Measurements from ENCODE around the gene HMGN3. TPM values are rescaled to one million over a fixed set of nuclear protein-coding genes. Genes with fewer than 3 reads are reported as not detected.
A peak's percentile ranks its signal among the peaks of the same experiment; 100 is the strongest.

The HMGN3 gene
- total RNA-seq, 4 donors from 2014 or later, result 70.2 to 101 (median 87.7) TPM

GRCh38 chr6:79232696-79233462 is 1.6 kb downstream of the HMGN3 start:
- Histone ChIP-seq H3K4me1 (peaks cover 7 to 12% of the 10 kb centered on the region in 2 donors), H3K4me3 (replicated peaks in 1 of 3) (peak overlapping the region in 2 of 3 donors; percentile 63 to 89), H3K27ac (peak overlapping the region; percentile 67 to 87 (median 86)), H3K27me3 (no peaks in the 10 kb centered on the region), H3K9me3 (no peaks in the 10 kb centered on the region), H3K36me3 (no peaks in the 10 kb centered on the region)
- 88 to 91% methylated on average over 6 of the region's 6 CpGs for WGBS, 2 donors
- no peak for DNase-seq
- intact Hi-C loops (cut with DNase I), result loop anchor here (10.0 kb wide), 2 partner anchors 148 to 302 kb away; partner anchors contain the start of gene LCA5
- TF ChIP-seq CTCF (IDR thresholded peaks at IDR 0.05), result no peak
- no peak for TF ChIP-seq POLR2A (IDR thresholded peaks at IDR 0.05)

- TF ChIP-seq CTCF (IDR thresholded peaks at IDR 0.05), result no peak
- TF ChIP-seq POLR2A (IDR thresholded peaks at IDR 0.05), result no peak
- no peaks in the 10 kb centered on the region for H3K9me3 ChIP-seq
- H3K4me1 ChIP-seq, result peaks cover 7 to 12% of the 10 kb centered on the region in 2 donors
- intact Hi-C loops (cut with DNase I), result loop anchor here (10.0 kb wide), 2 partner anchors 147 to 303 kb away; partner anchors contain the start of gene LCA5
- H3K4me3 ChIP-seq (replicated peaks in 1 of 3), result no peak overlapping the region
- DNase-seq, result no peak
- no peak overlapping the region for H3K27ac ChIP-seq
- H3K36me3 ChIP-seq, result no peaks in the 10 kb centered on the region
- H3K27me3 ChIP-seq, result no peaks in the 10 kb centered on the region
These were observed 2.8 kb downstream of the HMGN3 start for GRCh38 chr6:79231666-79232065.

GRCh38 chr6:79231101-79231500 is 3.4 kb downstream of the HMGN3 start:
- H3K27ac ChIP-seq, result peak overlapping the region in 1 of 3 donors; percentile 2
- no peak for DNase-seq
- no peaks in the 10 kb centered on the region for H3K9me3 ChIP-seq
- 82 to 83% methylated on average over 4 of the region's 4 CpGs for WGBS, 2 donors
- intact Hi-C loops (cut with DNase I), result loop anchor here (10.0 kb wide), 2 partner anchors 146 to 304 kb away; partner anchors contain the start of gene LCA5
- H3K4me1 ChIP-seq, result peaks cover 7 to 12% of the 10 kb centered on the region in 2 donors
- H3K36me3 ChIP-seq, result no peaks in the 10 kb centered on the region
- H3K4me3 ChIP-seq (replicated peaks in 1 of 3), result no peak overlapping the region
- H3K27me3 ChIP-seq, result no peaks in the 10 kb centered on the region
- TF ChIP-seq CTCF (IDR thresholded peaks at IDR 0.05) (no peak), POLR2A (IDR thresholded peaks at IDR 0.05) (no peak)

- H3K27ac ChIP-seq, result no peak overlapping the region
- intact Hi-C loops (cut with DNase I), result loop anchor here (10.0 kb wide), 2 partner anchors 145 to 305 kb away; partner anchors contain the start of gene LCA5
- no peaks in the 10 kb centered on the region for H3K27me3 ChIP-seq
- no peak for DNase-seq
- no peaks in the 10 kb centered on the region for H3K9me3 ChIP-seq
- WGBS, 2 donors, result 83 to 86% methylated on average over 2 of the region's 2 CpGs
- no peak overlapping the region for H3K4me3 ChIP-seq (replicated peaks in 1 of 3)
- no peaks in the 10 kb centered on the region for H3K36me3 ChIP-seq
- no peak for TF ChIP-seq POLR2A (IDR thresholded peaks at IDR 0.05)
- TF ChIP-seq CTCF (IDR thresholded peaks at IDR 0.05), result no peak
- peaks cover 7 to 12% of the 10 kb centered on the region in 2 donors for H3K4me1 ChIP-seq
These were observed 4.3 kb downstream of the HMGN3 start for GRCh38 chr6:79230149-79230548.

GRCh38 chr6:79227445-79227844 is 7.0 kb downstream of the HMGN3 start:
- H3K4me3 ChIP-seq (replicated peaks in 1 of 3), result no peak overlapping the region
- intact Hi-C loops (cut with DNase I), result no loop called here
- no peak overlapping the region for H3K27ac ChIP-seq
- WGBS, 2 donors, result 93 to 95% methylated on average over 1 of the region's 1 CpG
- H3K27me3 ChIP-seq, result no peaks in the 10 kb centered on the region
- DNase-seq, result no peak
- no peaks in the 10 kb centered on the region for H3K36me3 ChIP-seq
- peaks cover 0 to 6% of the 10 kb centered on the region in 2 donors for H3K4me1 ChIP-seq
- H3K9me3 ChIP-seq, result no peaks in the 10 kb centered on the region
- TF ChIP-seq POLR2A (IDR thresholded peaks at IDR 0.05) (no peak), CTCF (IDR thresholded peaks at IDR 0.05) (no peak)

Data from thyroid gland (tissue), 4 donors.